HEK293 (cell line): ENCODE data around the gene CAPN10.

Experiments
- CTCF ChIA-PET: fragments of 350-600 bp; formaldehyde crosslinking; extraction: SDS; loops from one replicate; lab custom pipeline; 2021; ENCODE audit warnings: antibody characterized with exemption; lab: Yijun Ruan, JAX
- POLR2A ChIA-PET: fragments of 300-600 bp; formaldehyde crosslinking; extraction: SDS; loops from one replicate; lab custom pipeline; 2020; ENCODE audit warnings: antibody characterized with exemption, inconsistent platforms; lab: Yijun Ruan, JAX
- H3K27ac ChIP-seq: fragments of 200-500 bp; sonication (Bioruptor generic); 2 replicates; pipeline ENCODE4 v1.5.1; 2014; ENCODE audit warnings: low read depth, low read length, control low read depth, inconsistent platforms; ENCODE audit errors: extremely low read depth
- H3K36me3 ChIP-seq, 2 experiments: fragments of 200-500 bp in 1 of 2; sonication (Bioruptor generic) in 1 of 2; 1 replicate in 1 of 2; 2 replicates in 1 of 2; pipeline ENCODE4 v1.5.1; 2014 to 2017; ENCODE audit warnings: inconsistent platforms in 2 of 2, low read length in 2 of 2; ENCODE audit not compliant: control insufficient read depth in 2 of 2, insufficient read depth in 1 of 2
- H3K4me1 ChIP-seq: fragments of 200-500 bp; sonication (Bioruptor generic); 2 replicates; pipeline ENCODE4 v1.5.1; 2014; ENCODE audit warnings: mild to moderate bottlenecking, low read length, inconsistent platforms; ENCODE audit not compliant: control insufficient read depth, insufficient read depth
- H3K4me3 ChIP-seq: 2 replicates; pipeline ENCODE4 v1.5.1; 2011; ENCODE audit warnings: low read depth, mild to moderate bottlenecking, control low read depth, low read length, moderate library complexity
- H3K9me3 ChIP-seq: fragments of 200-500 bp; sonication (Bioruptor generic); 2 replicates; pipeline ENCODE4 v1.5.1; 2014; ENCODE audit warnings: low read depth, low read length, inconsistent platforms; ENCODE audit not compliant: control insufficient read depth, insufficient read depth
- BCL6B ChIP-seq: fragments of 450-650 bp; formaldehyde crosslinking; IDR thresholded peaks from 2 replicates; pipeline ENCODE4 v1.5.1; 2017; ENCODE audit warnings: missing biosample characterization, missing genetic modification characterization
- FEZF1 ChIP-seq: fragments of 450-650 bp; formaldehyde crosslinking; IDR thresholded peaks from 2 replicates; pipeline ENCODE4 v1.5.1; 2016; ENCODE audit warnings: missing biosample characterization, missing genetic modification characterization
- GLI4 ChIP-seq: fragments of 450-650 bp; formaldehyde crosslinking; IDR thresholded peaks from 2 replicates; pipeline ENCODE4 v1.5.1; 2016; ENCODE audit warnings: missing biosample characterization, missing genetic modification characterization
- KLF1 ChIP-seq: fragments of 450-650 bp; formaldehyde crosslinking; IDR thresholded peaks from 2 replicates; pipeline ENCODE4 v1.5.1; 2016; ENCODE audit warnings: missing biosample characterization, missing genetic modification characterization
- OVOL3 ChIP-seq: fragments of 450-650 bp; formaldehyde crosslinking; IDR thresholded peaks from 2 replicates; pipeline ENCODE4 v1.5.1; 2016; ENCODE audit warnings: missing biosample characterization, missing genetic modification characterization
- PATZ1 ChIP-seq: fragments of 450-650 bp; formaldehyde crosslinking; IDR thresholded peaks from 2 replicates; pipeline ENCODE4 v1.5.1; 2016; ENCODE audit warnings: missing biosample characterization, missing genetic modification characterization
- TCF7L2 ChIP-seq: IDR thresholded peaks from 2 replicates; pipeline ENCODE4 v1.6.1; 2011; ENCODE audit warnings: low read depth, mild to moderate bottlenecking, inconsistent platforms, low read length, moderate library complexity, borderline replicate concordance
- WT1 ChIP-seq: fragments of 450-650 bp; formaldehyde crosslinking; IDR thresholded peaks from 2 replicates; pipeline ENCODE4 v1.5.1; 2016; ENCODE audit warnings: missing biosample characterization, missing genetic modification characterization
- ZBTB26 ChIP-seq: fragments of 450-650 bp; formaldehyde crosslinking; optimal IDR thresholded peaks from 2 replicates; pipeline ENCODE3; 2016; ENCODE audit warnings: missing biosample characterization, mild to moderate bottlenecking, missing genetic modification characterization
- ZBTB48 ChIP-seq: fragments of 450-650 bp; formaldehyde crosslinking; IDR thresholded peaks from 2 replicates; pipeline ENCODE4 v1.5.1; 2016; ENCODE audit warnings: missing biosample characterization, missing genetic modification characterization
- ZFP37 ChIP-seq: fragments of 450-650 bp; formaldehyde crosslinking; IDR thresholded peaks from 2 replicates; pipeline ENCODE4 v1.5.1; 2016; ENCODE audit warnings: missing biosample characterization, missing genetic modification characterization
- ZNF133 ChIP-seq: fragments of 450-650 bp; formaldehyde crosslinking; IDR thresholded peaks from 2 replicates; pipeline ENCODE4 v1.5.1; 2016; ENCODE audit warnings: missing biosample characterization, missing genetic modification characterization
- ZNF16 ChIP-seq: fragments of 450-650 bp; formaldehyde crosslinking; IDR thresholded peaks from 2 replicates; pipeline ENCODE4 v1.5.1; 2016; ENCODE audit warnings: low read depth, missing biosample characterization, missing genetic modification characterization
- ZNF174 ChIP-seq: fragments of 450-650 bp; formaldehyde crosslinking; IDR thresholded peaks from 2 replicates; pipeline ENCODE4 v1.5.0; 2017; ENCODE audit warnings: missing biosample characterization, mild to moderate bottlenecking, missing genetic modification characterization
- ZNF175 ChIP-seq: fragments of 450-650 bp; formaldehyde crosslinking; IDR thresholded peaks from 2 replicates; pipeline ENCODE4 v1.5.1; 2016; ENCODE audit warnings: missing biosample characterization, missing genetic modification characterization
- ZNF37A ChIP-seq: fragments of 450-650 bp; IDR thresholded peaks from 2 replicates; pipeline ENCODE4 v1.5.1; 2018; ENCODE audit warnings: missing biosample characterization, missing genetic modification characterization
- ZNF433 ChIP-seq: fragments of 450-650 bp; formaldehyde crosslinking; IDR thresholded peaks from 2 replicates; pipeline ENCODE4 v1.5.1; 2016; ENCODE audit warnings: missing biosample characterization, missing genetic modification characterization, low read depth
- ZNF514 ChIP-seq: fragments of 450-650 bp; formaldehyde crosslinking; IDR thresholded peaks from 2 replicates; pipeline ENCODE4 v1.5.1; 2016; ENCODE audit warnings: missing biosample characterization, missing genetic modification characterization
- ZNF518A ChIP-seq: fragments of 450-650 bp; formaldehyde crosslinking; conservative IDR thresholded peaks from 2 replicates; pipeline ENCODE4 v1.5.1; 2016; ENCODE audit warnings: low read depth, missing biosample characterization, missing genetic modification characterization
- ZNF521 ChIP-seq: fragments of 450-650 bp; formaldehyde crosslinking; IDR thresholded peaks from 2 replicates; pipeline ENCODE4 v1.5.1; 2017; ENCODE audit warnings: missing biosample characterization, mild to moderate bottlenecking, missing genetic modification characterization
- ZNF600 ChIP-seq: fragments of 450-650 bp; formaldehyde crosslinking; IDR thresholded peaks from 2 replicates; pipeline ENCODE4 v1.5.1; 2016; ENCODE audit warnings: missing biosample characterization, missing genetic modification characterization
- ZNF623 ChIP-seq: fragments of 450-650 bp; formaldehyde crosslinking; IDR thresholded peaks from 2 replicates; pipeline ENCODE4 v1.5.1; 2016; ENCODE audit warnings: missing biosample characterization, missing genetic modification characterization
- ZNF660 ChIP-seq: fragments of 450-650 bp; IDR thresholded peaks from 2 replicates; pipeline ENCODE4 v1.5.1; 2018; ENCODE audit warnings: missing biosample characterization, mild to moderate bottlenecking, missing genetic modification characterization
- ZNF701 ChIP-seq: fragments of 450-650 bp; formaldehyde crosslinking; IDR thresholded peaks from 2 replicates; pipeline ENCODE4 v1.5.1; 2016; ENCODE audit warnings: missing biosample characterization, missing genetic modification characterization
- ZNF747 ChIP-seq: fragments of 450-650 bp; formaldehyde crosslinking; IDR thresholded peaks from 2 replicates; pipeline ENCODE4 v1.5.1; 2016; ENCODE audit warnings: missing biosample characterization, missing genetic modification characterization
- ZSCAN16 ChIP-seq: fragments of 450-650 bp; formaldehyde crosslinking; IDR thresholded peaks from 2 replicates; pipeline ENCODE4 v1.5.1; 2016; ENCODE audit warnings: missing biosample characterization, missing genetic modification characterization

The CAPN10 gene

GRCh38 chr2:240600451-240600961 is 14.0 kb downstream of the CAPN10 start (continued):
- TF ChIP-seq ZNF518A = no peak
- TF ChIP-seq ZNF514 = no peak

- H3K36me3 ChIP-seq = peaks cover 0 to 44% of the 10 kb centered on the region in 2 experiments; a peak in 2 of 3 replicates
- no peak for TF ChIP-seq KLF1 (tag by site-specific recombination)
- no peak for TF ChIP-seq ZNF37A (tag by site-specific recombination)
- TF ChIP-seq ZSCAN16 = no peak
- no peak for TF ChIP-seq ZNF701 (tag by site-specific recombination)
- TF ChIP-seq ZNF174 = no peak
- TF ChIP-seq ZNF175 (tag by site-specific recombination) = no peak
- no peak for TF ChIP-seq ZNF16 (tag by site-specific recombination)
- TF ChIP-seq WT1 (tag by site-specific recombination) = no peak
- no peak for TF ChIP-seq OVOL3
- no peak for TF ChIP-seq FEZF1
- no peak for TF ChIP-seq GLI4 (tag by site-specific recombination)
- no peak for TF ChIP-seq ZNF433 (tag by site-specific recombination)
- TF ChIP-seq ZNF600 (tag by site-specific recombination) = no peak
- no peak for TF ChIP-seq BCL6B (tag by site-specific recombination)
- TF ChIP-seq ZNF521 (tag by site-specific recombination) = no peak
- TF ChIP-seq TCF7L2 = no peak
- TF ChIP-seq ZBTB48 (tag by site-specific recombination) = no peak
- no peak overlapping the region for H3K27ac ChIP-seq
- CTCF ChIA-PET = no interaction called here
- POLR2A ChIA-PET = interaction anchor here (4.5 kb wide), 1 partner anchor 14 kb away, joined by 14 read pairs; the partner anchor contains the start of gene CAPN10
- no peak overlapping the region for H3K4me3 ChIP-seq
- no peaks in the 10 kb centered on the region for H3K9me3 ChIP-seq
- H3K4me1 ChIP-seq = no peaks in the 10 kb centered on the region; the same call in 1 of the 2 replicates
These were observed 14.7 kb downstream of the CAPN10 start for GRCh38 chr2:240601061-240601830.

- CTCF ChIA-PET = no interaction called here
- TF ChIP-seq ZNF660 (tag by site-specific recombination) (no peak), ZNF133 (tag by site-specific recombination) (no peak), ZNF747 (tag by site-specific recombination) (no peak), ZFP37 (tag by site-specific recombination) (no peak), ZBTB26 (no peak), PATZ1 (tag by site-specific recombination) (no peak), ZNF623 (tag by site-specific recombination) (no peak)
These were observed 15.3 kb downstream of the CAPN10 start for GRCh38 chr2:240601831-240602160.

More at GRCh38 chr2:240601831-240602160, 15.3 kb downstream of the CAPN10 start:
- Histone ChIP-seq H3K9me3 (no peaks in the 10 kb centered on the region), H3K4me1 (no peaks in the 10 kb centered on the region; the same call in 1 of the 2 replicates), H3K36me3 (peaks cover 0 to 38% of the 10 kb centered on the region in 2 experiments; a peak in 2 of 3 replicates), H3K4me3 (no peak overlapping the region), H3K27ac (no peak overlapping the region)
- POLR2A ChIA-PET = interaction anchor here (4.5 kb wide), 1 partner anchor 15 kb away, joined by 14 read pairs; the partner anchor contains the start of gene CAPN10
